Activated CD8-positive, alpha-beta T cell treated with anti-CD3 and anti-CD28 coated beads for 36 hours (primary cell): Measurements from ENCODE around the gene PLXNA1. TPM values are rescaled to one million over a fixed set of nuclear protein-coding genes. Genes with fewer than 3 reads are reported as not detected.

ENCODE experiments used
- ATAC-seq: fragments of 200-7000 bp; cut with Tn5 transposase; one replicate; pipeline ENCODE4 v1.10.0; 2021; ENCODE audit warnings: mild to moderate bottlenecking, moderate library complexity
- CTCF ChIA-PET: fragments of 350-600 bp; sonication (Branson Sonifier 250); formaldehyde crosslinking; loops from one replicate; lab custom pipeline; 2021; ENCODE audit warnings: antibody characterized with exemption; lab: Charles Lee
- POLR2A ChIA-PET: fragments of 350-600 bp; sonication (Branson Sonifier 250); formaldehyde crosslinking; loops from one replicate; lab custom pipeline; 2021; ENCODE audit warnings: antibody characterized with exemption; lab: Charles Lee
- DNase-seq: peaks from one replicate; pipeline ENCODE4 v3.0.0-alpha.2; 2020
- H3K27ac Mint-ChIP-seq: one replicate; pipeline ENCODE4 v1.8.0; 2021; ENCODE audit warnings: mild to moderate bottlenecking, mixed read lengths
- H3K27me3 Mint-ChIP-seq: one replicate; pipeline ENCODE4 v1.8.0; 2021; ENCODE audit warnings: mixed read lengths
- H3K36me3 Mint-ChIP-seq: one replicate; pipeline ENCODE4 v1.8.0; 2021; ENCODE audit warnings: low read depth, mixed read lengths
- H3K4me1 Mint-ChIP-seq: one replicate; pipeline ENCODE4 v1.8.0; 2021; ENCODE audit warnings: low read depth, mixed read lengths
- H3K4me3 Mint-ChIP-seq: one replicate; pipeline ENCODE4 v1.8.0; 2021; ENCODE audit warnings: mild to moderate bottlenecking, moderate library complexity, mixed read lengths
- H3K9me3 Mint-ChIP-seq: one replicate; pipeline ENCODE4 v1.8.0; 2021; ENCODE audit warnings: mixed read lengths
- intact Hi-C: fragments of 100-400 bp; cut with micrococcal nuclease; formaldehyde crosslinking; loops from one replicate; pipeline ENCODE4 v1.10.0; 2022
- total RNA-seq, 2 experiments: library from RNA; stranded (reverse); gene quantifications; one replicate each; pipeline ENCODE4 v1.2.3, GENCODE V29; 2021
- TF ChIP-seq, protein P1 (sequence below): fragments of 200-600 bp; IDR thresholded peaks from one replicate; pipeline ENCODE4 v1.8.0; 2022; ENCODE audit warnings: antibody characterized with exemption, mild to moderate bottlenecking

The PLXNA1 gene
- total RNA-seq, 2 experiments from 2014 or later: 5.1 to 6.6 TPM

DNA sequence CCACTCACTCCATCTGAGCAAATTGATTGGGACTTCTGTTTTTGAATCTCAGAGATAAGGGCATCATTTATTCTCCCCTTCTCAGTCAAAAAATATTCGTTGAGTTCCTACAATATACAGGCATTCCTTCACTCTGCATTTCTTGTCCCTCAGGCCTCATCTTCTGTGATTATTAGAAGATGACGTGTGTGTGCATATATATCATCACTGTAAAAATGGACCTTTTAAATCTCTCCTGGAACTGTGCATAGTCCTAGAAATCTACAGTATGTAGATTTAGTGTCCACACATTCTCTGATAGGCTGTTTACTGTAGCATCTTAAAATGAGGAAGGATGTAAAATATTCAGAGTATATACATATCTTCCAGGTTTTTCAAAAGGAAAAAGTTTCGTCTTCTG is 43.2 kb upstream of the PLXNA1 start:
- CTCF ChIA-PET: no interaction called here
- TF ChIP-seq, protein P1, sequence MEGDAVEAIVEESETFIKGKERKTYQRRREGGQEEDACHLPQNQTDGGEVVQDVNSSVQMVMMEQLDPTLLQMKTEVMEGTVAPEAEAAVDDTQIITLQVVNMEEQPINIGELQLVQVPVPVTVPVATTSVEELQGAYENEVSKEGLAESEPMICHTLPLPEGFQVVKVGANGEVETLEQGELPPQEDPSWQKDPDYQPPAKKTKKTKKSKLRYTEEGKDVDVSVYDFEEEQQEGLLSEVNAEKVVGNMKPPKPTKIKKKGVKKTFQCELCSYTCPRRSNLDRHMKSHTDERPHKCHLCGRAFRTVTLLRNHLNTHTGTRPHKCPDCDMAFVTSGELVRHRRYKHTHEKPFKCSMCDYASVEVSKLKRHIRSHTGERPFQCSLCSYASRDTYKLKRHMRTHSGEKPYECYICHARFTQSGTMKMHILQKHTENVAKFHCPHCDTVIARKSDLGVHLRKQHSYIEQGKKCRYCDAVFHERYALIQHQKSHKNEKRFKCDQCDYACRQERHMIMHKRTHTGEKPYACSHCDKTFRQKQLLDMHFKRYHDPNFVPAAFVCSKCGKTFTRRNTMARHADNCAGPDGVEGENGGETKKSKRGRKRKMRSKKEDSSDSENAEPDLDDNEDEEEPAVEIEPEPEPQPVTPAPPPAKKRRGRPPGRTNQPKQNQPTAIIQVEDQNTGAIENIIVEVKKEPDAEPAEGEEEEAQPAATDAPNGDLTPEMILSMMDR: no peak
- intact Hi-C loops: no loop called here
- no peaks in the 10 kb centered on the region for H3K36me3 Mint-ChIP-seq
- POLR2A ChIA-PET: no interaction called here
- no peak overlapping the region for H3K4me3 Mint-ChIP-seq
- no peak overlapping the region for H3K27ac Mint-ChIP-seq
- no peaks in the 10 kb centered on the region for H3K27me3 Mint-ChIP-seq
- no peak for DNase-seq
- H3K9me3 Mint-ChIP-seq: no peaks in the 10 kb centered on the region
- ATAC-seq: no peak
- no peaks in the 10 kb centered on the region for H3K4me1 Mint-ChIP-seq

DNA sequence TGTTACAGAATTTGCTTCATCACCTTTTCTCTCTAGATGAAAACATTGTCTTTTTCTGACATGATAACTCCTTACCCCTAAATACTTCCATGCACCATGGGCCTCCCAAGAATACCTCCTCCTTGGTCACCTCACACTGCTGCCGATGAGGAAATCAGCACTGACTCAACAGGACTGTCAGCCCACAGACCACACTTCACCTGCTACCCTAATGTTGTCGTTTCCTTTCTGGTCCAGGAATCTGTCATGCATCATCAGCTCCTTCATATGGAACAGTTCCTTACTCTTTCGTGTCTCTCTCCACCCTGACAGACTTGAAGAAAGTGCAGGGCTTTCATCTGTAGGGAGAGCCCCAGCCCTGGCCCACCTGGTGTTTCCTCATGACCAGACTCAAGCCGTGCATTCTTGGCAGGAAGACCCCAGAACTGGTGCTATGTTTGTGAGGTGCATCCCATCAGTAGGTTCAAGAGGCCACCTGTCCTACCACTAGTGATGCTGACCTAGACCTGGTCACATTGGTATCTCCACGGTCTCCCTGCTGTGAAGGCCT is 41.1 kb upstream of the PLXNA1 start:
- H3K27ac Mint-ChIP-seq: no peak overlapping the region
- H3K9me3 Mint-ChIP-seq: no peaks in the 10 kb centered on the region
- H3K4me1 Mint-ChIP-seq: no peaks in the 10 kb centered on the region
- H3K36me3 Mint-ChIP-seq: no peaks in the 10 kb centered on the region
- ATAC-seq (no peak), DNase-seq (no peak)
- TF ChIP-seq, protein P1: no peak
- H3K4me3 Mint-ChIP-seq: no peak overlapping the region
- intact Hi-C loops: no loop called here
- CTCF ChIA-PET: no interaction called here
- H3K27me3 Mint-ChIP-seq: no peaks in the 10 kb centered on the region
- POLR2A ChIA-PET: no interaction called here

DNA sequence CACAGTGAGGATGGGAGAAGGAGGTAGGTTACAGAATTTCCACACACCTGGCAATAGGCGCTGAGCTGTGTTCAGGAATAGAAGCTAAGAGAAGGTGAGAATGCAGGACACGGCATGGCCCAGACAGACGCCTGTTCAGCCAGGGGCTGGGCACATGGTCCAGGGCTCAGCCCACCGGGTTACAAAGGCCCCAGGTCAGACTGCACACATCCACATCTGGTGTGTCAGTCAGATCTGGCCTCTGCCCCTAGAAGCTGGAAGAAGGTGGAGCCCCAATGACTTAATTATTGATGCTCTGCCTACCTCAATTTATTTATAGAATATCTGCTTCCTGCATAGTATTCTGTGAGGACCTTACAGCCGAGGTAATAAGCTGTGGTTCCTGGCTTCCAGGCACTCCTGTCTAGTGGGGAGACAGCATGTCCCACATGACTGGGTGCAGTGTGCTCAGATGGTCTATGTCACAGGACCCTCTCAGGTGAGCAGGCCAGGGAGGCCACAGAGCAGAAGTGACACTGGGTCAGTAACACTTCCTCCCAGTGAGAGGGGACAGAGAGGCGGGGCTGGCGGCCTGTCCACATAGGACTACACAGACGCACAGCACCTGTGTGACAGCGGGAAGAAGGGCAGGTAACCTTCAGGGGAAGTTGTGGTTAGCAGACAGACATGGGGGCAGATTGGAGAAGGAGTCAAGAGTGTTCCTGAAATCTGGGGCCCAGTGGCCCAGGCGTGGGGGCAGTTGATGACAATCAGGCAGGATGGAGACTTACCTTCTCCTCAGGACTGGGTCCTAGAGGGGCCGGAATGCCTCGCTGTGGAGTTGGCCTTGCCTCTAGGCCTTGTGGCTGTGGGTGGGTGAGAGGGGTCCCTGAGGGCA is 38.6 kb upstream of the PLXNA1 start:
- POLR2A ChIA-PET: no interaction called here
- no peaks in the 10 kb centered on the region for H3K27me3 Mint-ChIP-seq
- no peaks in the 10 kb centered on the region for H3K9me3 Mint-ChIP-seq
- ATAC-seq (no peak), DNase-seq (no peak)
- CTCF ChIA-PET: no interaction called here
- no peak overlapping the region for H3K27ac Mint-ChIP-seq
- intact Hi-C loops: no loop called here
- no peaks in the 10 kb centered on the region for H3K36me3 Mint-ChIP-seq
- peaks cover 3% of the 10 kb centered on the region for H3K4me1 Mint-ChIP-seq
- TF ChIP-seq, protein P1: no peak
- no peak overlapping the region for H3K4me3 Mint-ChIP-seq

DNA sequence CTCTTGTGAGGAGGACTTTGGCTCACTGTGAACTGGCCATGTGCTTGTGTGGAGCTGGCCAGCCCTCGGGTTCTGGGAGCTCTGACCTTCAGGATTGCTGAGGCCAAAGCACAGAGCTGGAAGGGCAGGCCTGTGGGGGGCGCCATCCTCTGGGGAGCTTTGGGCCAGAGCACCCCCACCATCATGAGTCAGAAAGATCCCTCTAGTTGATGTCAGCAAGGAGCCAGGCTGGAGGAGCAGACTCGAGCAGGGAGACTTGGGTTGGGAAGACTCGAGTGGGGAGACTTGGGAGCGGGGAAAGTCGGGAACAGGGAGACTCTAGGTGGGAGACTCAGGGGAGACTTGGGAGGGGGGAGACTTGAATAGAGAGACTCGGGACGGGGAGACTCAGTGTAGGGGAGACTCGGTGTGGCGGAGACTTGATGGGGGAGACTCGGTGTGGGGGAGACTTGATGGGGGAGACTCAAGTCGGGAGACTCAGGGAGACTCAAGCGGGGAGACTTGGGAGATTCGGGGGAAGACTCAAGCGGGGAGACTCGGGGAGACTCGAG is 37.7 kb upstream of the PLXNA1 start:
- intact Hi-C loops: no loop called here
- Mint-ChIP-seq H3K36me3 (no peaks in the 10 kb centered on the region), H3K4me1 (peaks cover 3% of the 10 kb centered on the region), H3K9me3 (no peaks in the 10 kb centered on the region), H3K27ac (no peak overlapping the region), H3K27me3 (no peaks in the 10 kb centered on the region), H3K4me3 (no peak overlapping the region)
- POLR2A ChIA-PET: no interaction called here
- no peak for ATAC-seq
- CTCF ChIA-PET: no interaction called here
- DNase-seq: no peak
- TF ChIP-seq, protein P1: no peak

- no peak overlapping the region for H3K27ac Mint-ChIP-seq
- ChIA-PET POLR2A (no interaction called here), CTCF (no interaction called here)
- intact Hi-C loops: no loop called here
- no peaks in the 10 kb centered on the region for H3K9me3 Mint-ChIP-seq
- ATAC-seq (no peak), DNase-seq (no peak)
- H3K36me3 Mint-ChIP-seq: no peaks in the 10 kb centered on the region
- TF ChIP-seq, protein P1: no peak
- H3K27me3 Mint-ChIP-seq: no peaks in the 10 kb centered on the region
- H3K4me3 Mint-ChIP-seq: no peak overlapping the region
- peaks cover 3% of the 10 kb centered on the region for H3K4me1 Mint-ChIP-seq
Observed at GRCh38 chr3:126945891-126946290, 37.0 kb upstream of the PLXNA1 start.
